SH-SY5Y (cell line): ENCODE results near the gene HSPA12B.

Source experiments
- GATA2 ChIP-seq: IDR thresholded peaks from 2 replicates; pipeline ENCODE4 v1.6.1; 2011; ENCODE audit warnings: mild to moderate bottlenecking, low read depth, low read length
- GATA3 ChIP-seq: IDR thresholded peaks from 2 replicates; pipeline ENCODE4 v1.6.1; 2011; ENCODE audit warnings: low read depth, mild to moderate bottlenecking, low read length, moderate library complexity

DNA sequence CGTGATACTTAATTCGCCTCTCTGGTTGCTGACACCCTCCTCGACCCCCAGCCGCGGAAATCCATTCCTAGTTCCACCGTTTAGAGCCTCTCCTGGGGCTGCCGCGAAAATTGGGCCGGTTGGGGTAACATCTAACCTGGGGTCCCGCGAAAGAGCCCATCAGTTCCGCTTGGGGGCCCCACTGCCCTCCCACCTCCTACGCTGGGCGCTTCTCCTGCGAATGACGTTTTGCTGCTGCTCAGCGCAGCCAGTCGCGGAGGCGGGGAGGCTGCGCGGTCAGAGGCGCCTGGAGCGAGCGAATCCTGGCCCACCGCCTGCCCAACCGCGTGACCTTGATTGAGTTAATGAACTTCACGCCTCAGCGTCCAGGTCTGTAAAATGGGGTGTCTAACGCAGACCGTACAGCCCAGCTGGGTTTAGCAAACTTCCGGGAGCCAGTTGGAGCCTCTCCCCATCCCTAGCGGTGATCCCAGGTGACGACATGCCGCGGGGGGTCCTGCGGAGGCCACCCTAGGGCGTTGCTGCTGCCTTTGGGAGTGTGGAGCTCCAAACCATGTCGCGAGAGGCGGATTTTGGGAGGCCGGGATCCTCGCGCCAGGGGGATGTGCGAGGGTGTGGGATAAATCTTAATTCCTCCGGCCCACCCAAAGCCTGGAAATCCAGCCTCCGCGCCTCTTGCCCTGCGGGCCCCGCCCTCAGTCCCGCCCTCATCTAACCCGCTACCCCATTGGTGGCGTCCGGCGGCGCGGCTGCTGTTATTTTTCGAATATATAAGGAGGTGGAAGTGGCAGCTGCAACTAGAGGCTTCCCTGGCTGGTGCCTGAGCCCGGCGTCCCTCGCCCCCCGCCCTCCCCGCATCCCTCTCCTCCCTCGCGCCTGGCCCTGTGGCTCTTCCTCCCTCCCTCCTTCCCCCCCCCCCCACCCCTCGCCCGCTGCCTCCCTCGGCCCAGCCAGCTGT lies 63.3 kb downstream of the HSPA12B start, which contains the start of gene CDC25B:
- TF ChIP-seq GATA3 (no peak), GATA2 (no peak)
